GM23248 (cell line): ENCODE data around the gene PNPLA5. TPM values are rescaled to one million over a fixed set of nuclear protein-coding genes. Genes with fewer than 3 reads are reported as not detected.

ENCODE experiments used
- DNase-seq: peaks from one replicate; pipeline ENCODE4 v3.0.0-alpha.2; 2015
- H2AFZ ChIP-seq: fragments of 200-600 bp; sonication (generic); 2 replicates; pipeline ENCODE4 v1.6.1; 2016; ENCODE audit warnings: antibody characterized with exemption
- H3F3A ChIP-seq: fragments of 200-600 bp; sonication (generic); 2 replicates; pipeline ENCODE4 v1.6.1; 2016; ENCODE audit warnings: mild to moderate bottlenecking, antibody characterized with exemption, mixed run types; ENCODE audit not compliant: insufficient read depth
- H3K27ac ChIP-seq: fragments of 200-600 bp; sonication (generic); 2 replicates; pipeline ENCODE4 v1.5.1; 2016; ENCODE audit warnings: mild to moderate bottlenecking
- H3K27me3 ChIP-seq: fragments of 200-600 bp; sonication (generic); replicated peaks from 2 replicates; pipeline ENCODE4 v1.6.1; 2016; ENCODE audit warnings: mild to moderate bottlenecking; ENCODE audit not compliant: insufficient read depth
- H3K36me3 ChIP-seq: fragments of 200-600 bp; sonication (generic); 2 replicates; pipeline ENCODE4 v1.6.1; 2016; ENCODE audit warnings: low read depth, mild to moderate bottlenecking
- H3K4me1 ChIP-seq: fragments of 200-600 bp; sonication (generic); 2 replicates; pipeline ENCODE4 v1.6.1; 2016; ENCODE audit warnings: mild to moderate bottlenecking; ENCODE audit not compliant: insufficient read depth
- H3K4me2 ChIP-seq: fragments of 200-600 bp; sonication (generic); one replicate; pipeline ENCODE4 v1.6.1; 2016; ENCODE audit warnings: mild to moderate bottlenecking; ENCODE audit not compliant: unreplicated experiment
- H3K4me3 ChIP-seq: fragments of 200-600 bp; sonication (generic); 2 replicates; pipeline ENCODE4 v1.5.1; 2016; ENCODE audit warnings: mild to moderate bottlenecking
- H3K79me2 ChIP-seq: fragments of 200-600 bp; sonication (generic); 2 replicates; pipeline ENCODE4 v1.6.1; 2016; ENCODE audit warnings: mild to moderate bottlenecking; ENCODE audit not compliant: insufficient read depth
- H3K9ac ChIP-seq: fragments of 200-600 bp; sonication (generic); 2 replicates; pipeline ENCODE4 v1.6.1; 2016; ENCODE audit warnings: mild to moderate bottlenecking
- H3K9me2 ChIP-seq: fragments of 200-600 bp; sonication (generic); 2 replicates; pipeline ENCODE4 v1.6.1; 2016; ENCODE audit warnings: mixed run types, mild to moderate bottlenecking, moderate library complexity; ENCODE audit not compliant: insufficient read depth
- H3K9me3 ChIP-seq: fragments of 200-600 bp; sonication (generic); one replicate; pipeline ENCODE4 v1.6.1; 2017; ENCODE audit warnings: low read depth
- H4K20me1 ChIP-seq: fragments of 200-600 bp; sonication (generic); 2 replicates; pipeline ENCODE4 v1.6.0; 2016; ENCODE audit not compliant: insufficient read depth
- EZH2 ChIP-seq: fragments of 200-600 bp; sonication (generic); IDR thresholded peaks from 2 replicates; pipeline ENCODE4 v1.6.1; 2018; ENCODE audit warnings: antibody characterized with exemption, mild to moderate bottlenecking; ENCODE audit not compliant: insufficient read depth, poor library complexity, severe bottlenecking
- EZH2phosphoT487 ChIP-seq: fragments of 200-600 bp; sonication (generic); IDR thresholded peaks from 2 replicates; pipeline ENCODE4 v1.6.1; 2018; ENCODE audit warnings: antibody characterized with exemption, moderate library complexity, mild to moderate bottlenecking, low read depth; ENCODE audit not compliant: insufficient read depth
- WGBS, 2 experiments: methylation state at CpG; one replicate each; pipeline ENCODE4 v1.1.6; 2015 to 2017; ENCODE audit warnings: low lambda C conversion rate in 2 of 2, low coverage in 1 of 2; ENCODE audit errors: missing lambda C conversion rate in 2 of 2; 5-methylcytosine and 5-hydroxymethylcytosine counted together
- in situ Hi-C: fragments of 300-500 bp; cut with MboI; formaldehyde crosslinking; loops from 2 replicates; pipeline ENCODE4 v1.15.0; 2020
- polyA plus RNA-seq: library from polyadenylated mRNA; unstranded; fragments of >200 nt; fragmentation: Nextera tagmentation; extraction: Ambion mirVana; gene quantifications from 2 replicates; pipeline ENCODE4 v1.2.1, GENCODE V29; 2016
- total RNA-seq: library from RNA; depleted of rRNA; stranded (reverse); fragments of >200 nt; shearing (Covaris generic); gene quantifications from 2 replicates; pipeline ENCODE4 v1.2.3, GENCODE V29; 2014

The PNPLA5 gene
- total and polyA plus RNA-seq, 2 experiments from 2014 or later = not detected

GRCh38 chr22:43928468-43928867 is 36.7 kb upstream of the PNPLA5 start:
- no peaks in the 10 kb centered on the region for H3K79me2 ChIP-seq
- 72 to 76% methylated on average over 5 of the region's 5 CpGs for WGBS, 2 experiments
- TF ChIP-seq EZH2phosphoT487 (no peak), EZH2 (no peak)

GRCh38 chr22:43926349-43926710 is 34.5 kb upstream of the PNPLA5 start:
- Histone ChIP-seq H3K4me1 (peaks cover 17% of the 10 kb centered on the region), H3K27ac (no peak overlapping the region), H3F3A (no peaks in the 10 kb centered on the region), H3K4me3 (no peak overlapping the region), H3K9ac (no peak overlapping the region), H2AFZ (no peak overlapping the region), H3K36me3 (no peaks in the 10 kb centered on the region), H3K9me3 (no peaks in the 10 kb centered on the region), H3K9me2 (no peaks in the 10 kb centered on the region), H3K27me3 (no peaks in the 10 kb centered on the region), H3K79me2 (no peaks in the 10 kb centered on the region), H3K4me2 (no peak overlapping the region), H4K20me1 (no peaks in the 10 kb centered on the region)
- TF ChIP-seq EZH2 (no peak), EZH2phosphoT487 (no peak)
- in situ Hi-C loops = no loop called here
- DNase-seq = no peak
- WGBS, 2 experiments = 89 to 100% methylated on average over 1 of the region's 1 CpG

More at GRCh38 chr22:43928468-43928867, 36.7 kb upstream of the PNPLA5 start:
- no peak for DNase-seq
- no peaks in the 10 kb centered on the region for H3K4me1 ChIP-seq
- H4K20me1 ChIP-seq = no peaks in the 10 kb centered on the region
- no peaks in the 10 kb centered on the region for H3K36me3 ChIP-seq
- H3K9ac ChIP-seq = no peak overlapping the region
- H2AFZ ChIP-seq = no peak overlapping the region
- H3K27ac ChIP-seq = no peak overlapping the region
- H3K9me3 ChIP-seq = no peaks in the 10 kb centered on the region
- no peak overlapping the region for H3K4me2 ChIP-seq
- H3F3A ChIP-seq = no peaks in the 10 kb centered on the region
- H3K4me3 ChIP-seq = no peak overlapping the region
- in situ Hi-C loops = no loop called here
- H3K27me3 ChIP-seq = no peaks in the 10 kb centered on the region
- H3K9me2 ChIP-seq = no peaks in the 10 kb centered on the region

GRCh38 chr22:43925433-43926348 is 33.9 kb upstream of the PNPLA5 start:
- no peak overlapping the region for H3K27ac ChIP-seq
- H2AFZ ChIP-seq = no peak overlapping the region
- H3K9me3 ChIP-seq = no peaks in the 10 kb centered on the region
- H3K9ac ChIP-seq = no peak overlapping the region
- WGBS, 2 experiments = 86 to 90% methylated on average over 6 of the region's 6 CpGs
- H3K4me2 ChIP-seq = no peak overlapping the region
- in situ Hi-C loops = no loop called here
- no peak overlapping the region for H3K4me3 ChIP-seq
- no peaks in the 10 kb centered on the region for H3K9me2 ChIP-seq
- DNase-seq = no peak
- TF ChIP-seq EZH2 (no peak), EZH2phosphoT487 (no peak)
- H3K4me1 ChIP-seq = peaks cover 23% of the 10 kb centered on the region
- no peaks in the 10 kb centered on the region for H3K79me2 ChIP-seq
- no peaks in the 10 kb centered on the region for H3K36me3 ChIP-seq
- H3K27me3 ChIP-seq = no peaks in the 10 kb centered on the region
- H3F3A ChIP-seq = no peaks in the 10 kb centered on the region; the same call in 1 of the 2 replicates
- no peaks in the 10 kb centered on the region for H4K20me1 ChIP-seq

GRCh38 chr22:43924877-43925276 is 33.1 kb upstream of the PNPLA5 start:
- no peak for DNase-seq
- no peak for TF ChIP-seq EZH2
- TF ChIP-seq EZH2phosphoT487 = no peak
- Histone ChIP-seq H3K4me2 (no peak overlapping the region), H3F3A (no peaks in the 10 kb centered on the region; the same call in 1 of the 2 replicates), H3K27me3 (no peaks in the 10 kb centered on the region), H3K4me1 (peaks cover 23% of the 10 kb centered on the region), H3K79me2 (no peaks in the 10 kb centered on the region), H3K4me3 (no peak overlapping the region), H3K9me2 (no peaks in the 10 kb centered on the region), H3K9me3 (no peaks in the 10 kb centered on the region), H3K9ac (no peak overlapping the region), H3K27ac (no peak overlapping the region), H3K36me3 (no peaks in the 10 kb centered on the region), H2AFZ (no peak overlapping the region), H4K20me1 (no peaks in the 10 kb centered on the region)
- in situ Hi-C loops = no loop called here
- WGBS, 2 experiments = 94 to 100% methylated on average over 5 to 7 of the region's 7 CpGs
